ENCODE results near the gene MAGEE1. TPM values are rescaled to one million over a fixed set of nuclear protein-coding genes. Genes with fewer than 3 reads are reported as not detected.

Gene MAGEE1
- total RNA-seq = 7.0 to 7.9 TPM (median 7.8 TPM) in 3 replicates

- TF ChIP-seq CTCF (IDR thresholded peaks at IDR 0.05; ENCODE audit: unreplicated experiment) = no peak
- Mint-ChIP-seq H3K27ac (peak within 1 kb of the TSS; percentile 82), H3K4me3 (peak within 1 kb of the TSS; percentile 84), H3K4me1 (no peaks in the 10 kb centered on the region), H3K9me3 (peaks cover 18% of the 10 kb centered on the region), H3K27me3 (ENCODE audit: low read depth) (peaks cover 7% of the 10 kb centered on the region), H3K36me3 (no peaks in the 10 kb centered on the region)
- DNase-seq (ENCODE audit: low spot score in 2 of 2, unreplicated experiment in 2 of 2) = peak; percentile 37 to 70
Measured at GRCh38 chrX:76427560-76428242, at the start of gene MAGEE1. TSS of gene MAGEE1 (plus strand) at chrX:76427710. CDS start at chrX:76427931, 221 bp downstream.

DNA sequence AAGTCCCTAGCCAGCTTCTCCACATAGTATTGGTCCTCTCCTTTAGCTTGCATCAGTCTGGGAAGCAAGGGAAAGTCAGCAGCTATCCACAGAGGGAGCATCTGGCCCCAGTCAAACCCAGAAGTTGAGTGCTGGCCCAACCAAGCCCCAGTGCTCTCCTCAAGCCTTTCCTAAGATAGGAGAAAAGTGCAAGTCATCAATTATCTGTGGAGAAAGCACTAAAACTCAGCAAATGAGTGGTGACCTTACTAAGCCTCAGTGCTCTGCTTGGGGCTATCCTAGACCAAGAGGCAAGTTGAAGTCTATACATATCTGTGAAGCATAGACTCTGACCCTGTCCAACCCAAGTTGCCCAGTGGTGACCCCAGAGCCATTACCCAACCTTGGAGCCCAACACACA lies 28.5 kb upstream of the MAGEE1 start:
- Mint-ChIP-seq H3K27me3 (ENCODE audit: low read depth) (no peaks in the 10 kb centered on the region), H3K9me3 (peaks cover 44% of the 10 kb centered on the region), H3K27ac (no peak overlapping the region), H3K36me3 (no peaks in the 10 kb centered on the region), H3K4me3 (no peak overlapping the region), H3K4me1 (no peaks in the 10 kb centered on the region)
- TF ChIP-seq CTCF (IDR thresholded peaks at IDR 0.05; ENCODE audit: unreplicated experiment) = no peak
- no peak for DNase-seq (ENCODE audit: low spot score in 2 of 2, unreplicated experiment in 2 of 2)

DNA sequence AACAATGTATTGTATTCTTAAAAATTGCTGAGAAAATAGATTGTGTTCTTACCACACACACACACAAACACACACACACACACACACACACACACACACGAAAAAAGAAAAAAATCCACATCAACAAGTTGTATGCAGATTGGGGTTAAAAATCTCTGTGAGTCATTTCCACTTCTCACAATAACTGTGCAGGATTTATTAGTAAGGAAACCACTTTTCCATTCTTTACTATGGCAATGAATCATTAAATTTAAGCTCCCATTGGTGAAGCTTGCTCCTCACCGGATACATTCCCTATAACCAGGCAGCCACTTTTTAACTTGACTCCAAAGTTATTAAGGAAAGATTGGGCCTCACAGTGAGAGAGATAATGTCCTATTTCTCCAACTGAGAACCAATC lies 19.7 kb upstream of the MAGEE1 start:
- Mint-ChIP-seq H3K4me1 (no peaks in the 10 kb centered on the region), H3K36me3 (no peaks in the 10 kb centered on the region), H3K4me3 (no peak overlapping the region), H3K27ac (no peak overlapping the region), H3K9me3 (peaks cover 33% of the 10 kb centered on the region), H3K27me3 (ENCODE audit: low read depth) (no peaks in the 10 kb centered on the region)
- DNase-seq (ENCODE audit: low spot score in 2 of 2, unreplicated experiment in 2 of 2) = no peak
- no peak for TF ChIP-seq CTCF (IDR thresholded peaks at IDR 0.05; ENCODE audit: unreplicated experiment)

DNA sequence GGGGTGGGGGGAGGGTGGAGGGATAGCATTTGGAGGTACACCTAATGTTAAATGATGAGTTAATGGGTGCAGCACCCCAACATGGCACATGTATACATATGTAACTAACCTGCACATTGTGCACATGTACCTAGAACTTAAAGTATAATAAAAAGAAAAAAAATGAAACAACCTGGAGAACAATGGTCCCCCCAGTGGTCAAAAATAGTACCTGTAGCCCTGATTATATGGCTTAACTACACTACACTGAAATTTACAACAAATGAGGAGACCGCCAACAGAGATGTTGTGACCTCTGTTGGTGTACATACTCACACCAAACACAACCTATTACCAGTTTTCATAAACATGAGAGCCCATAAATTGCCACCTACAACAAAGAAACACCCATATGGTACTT lies 7.3 kb upstream of the MAGEE1 start:
- Mint-ChIP-seq H3K4me1 (no peaks in the 10 kb centered on the region), H3K9me3 (peaks cover 17% of the 10 kb centered on the region), H3K27ac (no peak overlapping the region), H3K4me3 (no peak overlapping the region), H3K27me3 (ENCODE audit: low read depth) (peaks cover 7% of the 10 kb centered on the region), H3K36me3 (no peaks in the 10 kb centered on the region)
- no peak for TF ChIP-seq CTCF (IDR thresholded peaks at IDR 0.05; ENCODE audit: unreplicated experiment)
- DNase-seq (ENCODE audit: low spot score in 2 of 2, unreplicated experiment in 2 of 2) = no peak

DNA sequence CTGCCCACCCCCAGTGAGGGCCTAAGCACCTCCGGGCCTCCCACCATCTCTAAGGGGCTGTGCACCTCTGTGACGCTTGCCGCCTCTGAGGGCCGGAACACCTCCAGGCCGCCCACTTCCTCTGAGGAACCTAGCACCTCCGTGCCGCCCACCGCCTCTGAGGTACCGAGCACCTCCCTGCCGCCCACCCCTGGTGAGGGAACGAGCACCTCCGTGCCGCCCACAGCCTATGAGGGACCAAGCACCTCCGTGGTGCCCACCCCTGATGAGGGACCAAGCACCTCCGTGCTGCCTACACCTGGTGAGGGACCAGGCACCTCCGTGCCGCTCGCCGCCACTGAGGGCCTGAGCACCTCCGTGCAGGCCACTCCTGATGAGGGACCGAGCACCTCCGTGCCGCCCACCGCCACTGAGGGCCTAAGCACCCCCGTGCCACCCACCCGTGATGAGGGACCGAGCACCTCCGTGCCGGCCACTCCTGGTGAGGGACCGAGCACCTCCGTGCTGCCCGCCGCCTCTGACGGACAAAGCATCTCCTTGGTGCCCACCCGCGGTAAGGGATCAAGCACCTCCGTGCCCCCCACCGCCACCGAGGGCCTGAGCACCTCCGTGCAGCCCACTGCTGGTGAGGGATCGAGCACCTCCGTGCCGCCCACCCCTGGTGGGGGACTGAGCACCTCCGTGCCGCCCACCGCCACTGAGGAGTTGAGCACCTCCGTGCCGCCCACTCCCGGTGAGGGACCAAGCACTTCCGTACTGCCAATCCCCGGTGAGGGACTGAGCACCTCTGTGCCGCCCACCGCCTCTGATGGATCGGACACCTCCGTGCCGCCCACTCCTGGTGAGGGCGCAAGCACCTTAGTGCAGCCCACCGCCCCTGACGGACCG lies 977 bp downstream of the MAGEE1 start:
- Mint-ChIP-seq H3K27ac (no peak overlapping the region), H3K4me3 (peak overlapping the region; percentile 84), H3K36me3 (no peaks in the 10 kb centered on the region), H3K4me1 (no peaks in the 10 kb centered on the region), H3K9me3 (peaks cover 18% of the 10 kb centered on the region), H3K27me3 (ENCODE audit: low read depth) (peaks cover 7% of the 10 kb centered on the region)
- TF ChIP-seq CTCF (IDR thresholded peaks at IDR 0.05; ENCODE audit: unreplicated experiment) = no peak
- DNase-seq (ENCODE audit: low spot score in 2 of 2, unreplicated experiment in 2 of 2) = peak; percentile 19 to 39
